ENCODE measurements around the gene ZRANB3. TPM values are rescaled to one million over a fixed set of nuclear protein-coding genes. Genes with fewer than 3 reads are reported as not detected.

ZRANB3 gene
- total and polyA plus RNA-seq, 10 of the 15 experiments (the other 5 are each of a cell fraction or from before 2014, with no cell fraction given): 5.6 to 11.4 (median 9.9) TPM

- no peak overlapping the region for H2AFZ ChIP-seq (ENCODE audit: control insufficient read depth, low read depth, low read length)
- no peaks in the 10 kb centered on the region for H3K27me3 ChIP-seq (replicated peaks in 1 of 2; ENCODE audit: control insufficient read depth in 2 of 2, insufficient read depth in 2 of 2, low read length in 1 of 2)
- no peak for TF ChIP-seq KDM1A (IDR thresholded peaks at IDR 0.05; ENCODE audit: borderline replicate concordance)
- TF ChIP-seq ASH2L (IDR thresholded peaks at IDR 0.05; ENCODE audit: borderline replicate concordance, low read depth): no peak
- TF ChIP-seq ESRRA (IDR thresholded peaks at IDR 0.05; ENCODE audit: low read length): no peak
- 79% methylated on average over 3 of the region's 3 CpGs for WGBS (ENCODE audit: insufficient coverage, insufficient replicate concordance, low lambda C conversion rate, missing lambda C conversion rate)
- ChIA-PET SMC1A (ENCODE audit: uncharacterized antibody, unreplicated experiment) (no interaction called here), POLR2A (no interaction called here), CTCF (no interaction called here), RAD21 (ENCODE audit: unreplicated experiment) (no interaction called here)
- no peaks in the 10 kb centered on the region for H4K20me1 ChIP-seq (ENCODE audit: control insufficient read depth, insufficient read depth)
- no peaks in the 10 kb centered on the region for H3K4me1 ChIP-seq (ENCODE audit: control insufficient read depth, insufficient read depth, low read length)
- H3K36me3 ChIP-seq (ENCODE audit: control insufficient read depth in 2 of 2, insufficient read depth in 2 of 2, low read length in 1 of 2): no peaks in the 10 kb centered on the region
- no peak for FAIRE-seq
- in situ Hi-C loops (cut with MboI): no loop called here
- intact Hi-C loops (cut with micrococcal nuclease; ENCODE audit: unreplicated experiment): no loop called here
- ATAC-seq: no peak
- no peak overlapping the region for H3K4me3 ChIP-seq
- DNase-seq (ENCODE audit: low read depth, low spot score): no peak
- H3K4me2 ChIP-seq (ENCODE audit: control insufficient read depth, insufficient read depth): no peak overlapping the region
- BruUV-seq (replicated peaks): no TSS peak
- no peak overlapping the region for H3K9ac ChIP-seq (ENCODE audit: control insufficient read depth, insufficient read depth, low read length)
- no peaks in the 10 kb centered on the region for H3K79me2 ChIP-seq (ENCODE audit: control insufficient read depth, insufficient read depth, low read length)
- no peaks in the 10 kb centered on the region for H3K9me3 ChIP-seq (replicated peaks; ENCODE audit: control insufficient read depth, insufficient read depth, low read length)
- H3K27ac ChIP-seq (ENCODE audit: control insufficient read depth, insufficient read depth): no peak overlapping the region
These were observed 108.1 kb downstream of the ZRANB3 start for GRCh38 chr2:135422898-135423297.

GRCh38 chr2:135411646-135412045 lies 119.4 kb downstream of the ZRANB3 start:
- ChIA-PET POLR2A (no interaction called here), CTCF (no interaction called here), SMC1A (ENCODE audit: uncharacterized antibody, unreplicated experiment) (no interaction called here), RAD21 (ENCODE audit: unreplicated experiment) (no interaction called here)
- no peak overlapping the region for H3K9ac ChIP-seq (ENCODE audit: control insufficient read depth, insufficient read depth, low read length)
- no peak overlapping the region for H3K4me2 ChIP-seq (ENCODE audit: control insufficient read depth, insufficient read depth)
- intact Hi-C loops (cut with micrococcal nuclease; ENCODE audit: unreplicated experiment) (no loop called here), in situ Hi-C loops (cut with MboI) (no loop called here)
- no peak overlapping the region for H3K4me3 ChIP-seq
- H3K79me2 ChIP-seq (ENCODE audit: control insufficient read depth, insufficient read depth, low read length): no peaks in the 10 kb centered on the region
- H4K20me1 ChIP-seq (ENCODE audit: control insufficient read depth, insufficient read depth): no peaks in the 10 kb centered on the region
- peaks cover 4% of the 10 kb centered on the region; the same call in 1 of the 3 replicates for H3K9me3 ChIP-seq (replicated peaks; ENCODE audit: control insufficient read depth, insufficient read depth, low read length)
- H3K4me1 ChIP-seq (ENCODE audit: control insufficient read depth, insufficient read depth, low read length): no peaks in the 10 kb centered on the region
- ATAC-seq: no peak
- FAIRE-seq: no peak
- no peaks in the 10 kb centered on the region for H3K27me3 ChIP-seq (replicated peaks in 1 of 2; ENCODE audit: control insufficient read depth in 2 of 2, insufficient read depth in 2 of 2, low read length in 1 of 2)
- WGBS (ENCODE audit: insufficient coverage, insufficient replicate concordance, low lambda C conversion rate, missing lambda C conversion rate): 96% methylated on average over 3 of the region's 3 CpGs
- H3K36me3 ChIP-seq (ENCODE audit: control insufficient read depth in 2 of 2, insufficient read depth in 2 of 2, low read length in 1 of 2): no peaks in the 10 kb centered on the region
- no TSS peak for BruUV-seq (replicated peaks)
- no peak for DNase-seq (ENCODE audit: low read depth, low spot score)
- no peak overlapping the region for H2AFZ ChIP-seq (ENCODE audit: control insufficient read depth, low read depth, low read length)
- H3K27ac ChIP-seq (ENCODE audit: control insufficient read depth, insufficient read depth): no peak overlapping the region
- TF ChIP-seq MTA2 (IDR thresholded peaks at IDR 0.05; ENCODE audit: low read depth) (no peak), E4F1 (IDR thresholded peaks at IDR 0.05; ENCODE audit: borderline replicate concordance, partially characterized antibody) (no peak), EP300 (IDR thresholded peaks at IDR 0.05; ENCODE audit: borderline replicate concordance in 1 of 2, control insufficient read depth in 1 of 2, low read depth in 2 of 2, low read length in 2 of 2) (no peak), ZNF207 (IDR thresholded peaks at IDR 0.05; ENCODE audit: borderline replicate concordance) (no peak), CUX1 (IDR thresholded peaks at IDR 0.05; ENCODE audit: insufficient replicate concordance, low read depth, low read length) (no peak)

Measured in GM12878 (cell line).